AG09309 (cell line): ENCODE results near the gene IL34.

Experiments used
- DNase-seq: peaks from one replicate; pipeline ENCODE4 v3.0.0-alpha.2; 2010; ENCODE audit warnings: low read depth
- H3K4me3 ChIP-seq: 2 replicates; pipeline ENCODE4 v1.5.1; 2011; ENCODE audit warnings: mild to moderate bottlenecking, low read depth, low read length, moderate library complexity; ENCODE audit not compliant: control insufficient read depth
- CTCF ChIP-seq: IDR thresholded peaks from 2 replicates; pipeline ENCODE4 v1.5.1; 2011; ENCODE audit warnings: mild to moderate bottlenecking, low read depth, low read length, inconsistent platforms; ENCODE audit not compliant: insufficient read depth, control insufficient read depth; ENCODE audit errors: missing control alignments

IL34 gene

GRCh38 chr16:70699696-70700095, 53.3 kb downstream of the IL34 start:
- no peak for DNase-seq

GRCh38 chr16:70700101-70701020, 54.0 kb downstream of the IL34 start:
- TF ChIP-seq CTCF: no peak
- H3K4me3 ChIP-seq: no peak overlapping the region
- DNase-seq: no peak

More at GRCh38 chr16:70699696-70700095, 53.3 kb downstream of the IL34 start:
- no peak for TF ChIP-seq CTCF
- H3K4me3 ChIP-seq: no peak overlapping the region

GRCh38 chr16:70701036-70701435, 54.7 kb downstream of the IL34 start:
- DNase-seq: no peak
- TF ChIP-seq CTCF: no peak
- H3K4me3 ChIP-seq: no peak overlapping the region

GRCh38 chr16:70701596-70701995, 55.2 kb downstream of the IL34 start:
- DNase-seq: no peak
- no peak for TF ChIP-seq CTCF
- no peak overlapping the region for H3K4me3 ChIP-seq

- no peak overlapping the region for H3K4me3 ChIP-seq
- DNase-seq: no peak
- no peak for TF ChIP-seq CTCF
These were observed 55.6 kb downstream of the IL34 start for GRCh38 chr16:70701998-70702397.

- no peak for DNase-seq
- no peak for TF ChIP-seq CTCF
- no peak overlapping the region for H3K4me3 ChIP-seq
These were observed 56.3 kb downstream of the IL34 start for GRCh38 chr16:70702624-70703023.
